LNCaP clone FGC (cell line): ENCODE measurements around the gene METTL27.

Experiments
- DNase-seq: peaks from one replicate; pipeline ENCODE4 v3.0.0-alpha.2; 2011; ENCODE audit warnings: low read depth
- H3K4me3 ChIP-seq: 2 replicates; pipeline ENCODE4 v1.5.1; 2011; ENCODE audit warnings: mild to moderate bottlenecking, low read depth, low read length, control low read depth
- TF ChIP-seq, protein P1 (sequence below): IDR thresholded peaks from 2 replicates; pipeline ENCODE4 v1.5.1; 2012; ENCODE audit warnings: mild to moderate bottlenecking; ENCODE audit not compliant: control insufficient read depth, insufficient read depth; ENCODE audit errors: extremely low read depth

The METTL27 gene

DNA sequence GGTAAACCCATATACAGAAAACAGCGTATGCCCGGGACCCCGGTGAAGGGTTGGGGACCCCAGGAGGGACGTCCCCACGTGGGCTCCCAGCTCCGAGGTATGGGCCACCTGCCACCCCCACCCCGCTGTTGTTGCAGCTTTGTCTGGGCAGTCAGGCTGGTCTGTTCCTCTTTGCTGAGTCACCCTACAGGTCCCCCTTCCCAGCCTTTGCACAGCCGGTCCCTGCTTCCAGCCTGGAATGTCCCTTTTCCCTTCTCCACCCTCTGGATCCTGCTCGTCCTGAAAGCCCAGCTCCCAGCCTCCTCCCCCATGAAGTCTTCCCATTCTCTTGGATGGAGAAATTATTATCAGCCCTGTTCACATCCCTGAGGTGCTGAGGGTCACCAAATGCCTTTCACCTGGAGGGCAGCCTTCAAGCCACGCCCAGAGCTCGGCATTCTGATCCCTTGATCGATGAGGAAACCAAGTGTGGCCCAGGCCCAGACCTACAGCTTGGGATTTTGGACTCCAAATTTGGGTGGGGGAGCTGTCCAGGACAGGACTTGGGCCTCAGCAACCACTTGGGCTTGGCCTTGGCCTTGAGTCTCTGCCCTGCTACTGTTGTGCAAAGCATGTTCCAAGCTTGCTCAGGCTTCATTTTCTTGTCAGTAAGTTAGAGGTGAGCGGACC is 8.9 kb downstream of the METTL27 start:
- peak overlapping the region; percentile 93; the same call in 1 of the 2 replicates for H3K4me3 ChIP-seq
- DNase-seq, result no peak

DNA sequence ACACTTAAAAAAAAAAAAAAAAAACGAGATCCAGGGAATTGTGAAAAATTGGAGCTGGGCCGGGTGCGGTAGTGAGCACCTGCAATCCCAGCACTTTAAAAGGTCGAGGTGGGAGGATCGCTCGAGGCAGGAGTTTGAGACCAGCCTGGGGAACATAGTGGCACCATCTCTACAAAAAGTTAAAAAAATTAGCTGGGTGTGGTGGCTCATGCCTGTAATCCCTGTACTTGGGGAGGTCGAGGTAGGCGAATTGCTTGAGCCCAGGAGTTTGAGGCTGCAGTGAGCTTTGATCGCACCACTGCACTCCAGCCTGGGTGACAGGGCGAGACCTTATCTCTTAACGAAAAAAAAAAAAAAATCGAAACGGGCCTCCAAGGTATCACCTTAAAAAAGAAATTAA is 9.5 kb downstream of the METTL27 start:
- peak overlapping the region; percentile 93 for H3K4me3 ChIP-seq
- DNase-seq, result no peak
- TF ChIP-seq, protein P1, sequence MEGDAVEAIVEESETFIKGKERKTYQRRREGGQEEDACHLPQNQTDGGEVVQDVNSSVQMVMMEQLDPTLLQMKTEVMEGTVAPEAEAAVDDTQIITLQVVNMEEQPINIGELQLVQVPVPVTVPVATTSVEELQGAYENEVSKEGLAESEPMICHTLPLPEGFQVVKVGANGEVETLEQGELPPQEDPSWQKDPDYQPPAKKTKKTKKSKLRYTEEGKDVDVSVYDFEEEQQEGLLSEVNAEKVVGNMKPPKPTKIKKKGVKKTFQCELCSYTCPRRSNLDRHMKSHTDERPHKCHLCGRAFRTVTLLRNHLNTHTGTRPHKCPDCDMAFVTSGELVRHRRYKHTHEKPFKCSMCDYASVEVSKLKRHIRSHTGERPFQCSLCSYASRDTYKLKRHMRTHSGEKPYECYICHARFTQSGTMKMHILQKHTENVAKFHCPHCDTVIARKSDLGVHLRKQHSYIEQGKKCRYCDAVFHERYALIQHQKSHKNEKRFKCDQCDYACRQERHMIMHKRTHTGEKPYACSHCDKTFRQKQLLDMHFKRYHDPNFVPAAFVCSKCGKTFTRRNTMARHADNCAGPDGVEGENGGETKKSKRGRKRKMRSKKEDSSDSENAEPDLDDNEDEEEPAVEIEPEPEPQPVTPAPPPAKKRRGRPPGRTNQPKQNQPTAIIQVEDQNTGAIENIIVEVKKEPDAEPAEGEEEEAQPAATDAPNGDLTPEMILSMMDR, result no peak

More for the DNA sequence above, 8.9 kb downstream of the METTL27 start:
- TF ChIP-seq, protein P1, result no peak

DNA sequence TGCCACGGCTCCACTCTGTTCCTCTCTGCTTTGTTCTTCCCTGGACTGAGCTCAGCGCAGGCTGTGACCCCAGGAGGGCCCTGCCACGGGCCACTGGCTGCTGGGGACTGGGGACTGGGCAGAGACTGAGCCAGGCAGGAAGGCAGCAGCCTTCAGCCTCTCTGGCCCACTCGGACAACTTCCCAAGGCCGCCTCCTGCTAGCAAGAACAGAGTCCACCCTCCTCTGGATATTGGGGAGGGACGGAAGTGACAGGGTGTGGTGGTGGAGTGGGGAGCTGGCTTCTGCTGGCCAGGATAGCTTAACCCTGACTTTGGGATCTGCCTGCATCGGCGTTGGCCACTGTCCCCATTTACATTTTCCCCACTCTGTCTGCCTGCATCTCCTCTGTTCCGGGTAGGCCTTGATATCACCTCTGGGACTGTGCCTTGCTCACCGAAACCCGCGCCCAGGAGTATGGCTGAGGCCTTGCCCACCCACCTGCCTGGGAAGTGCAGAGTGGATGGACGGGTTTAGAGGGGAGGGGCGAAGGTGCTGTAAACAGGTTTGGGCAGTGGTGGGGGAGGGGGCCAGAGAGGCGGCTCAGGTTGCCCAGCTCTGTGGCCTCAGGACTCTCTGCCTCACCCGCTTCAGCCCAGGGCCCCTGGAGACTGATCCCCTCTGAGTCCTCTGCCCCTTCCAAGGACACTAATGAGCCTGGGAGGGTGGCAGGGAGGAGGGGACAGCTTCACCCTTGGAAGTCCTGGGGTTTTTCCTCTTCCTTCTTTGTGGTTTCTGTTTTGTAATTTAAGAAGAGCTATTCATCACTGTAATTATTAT is 10.3 kb downstream of the METTL27 start:
- DNase-seq, result peak; percentile 90
- TF ChIP-seq, protein P1, result no peak
- H3K4me3 ChIP-seq, result peak overlapping the region; percentile 93

DNA sequence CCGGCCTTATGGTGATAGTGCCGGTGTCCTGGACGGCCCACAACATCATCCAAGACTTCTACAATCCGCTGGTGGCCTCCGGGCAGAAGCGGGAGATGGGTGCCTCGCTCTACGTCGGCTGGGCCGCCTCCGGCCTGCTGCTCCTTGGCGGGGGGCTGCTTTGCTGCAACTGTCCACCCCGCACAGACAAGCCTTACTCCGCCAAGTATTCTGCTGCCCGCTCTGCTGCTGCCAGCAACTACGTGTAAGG is 10.8 kb downstream of the METTL27 start:
- TF ChIP-seq, protein P1, result no peak
- no peak for DNase-seq
- H3K4me3 ChIP-seq, result peak overlapping the region; percentile 93

DNA sequence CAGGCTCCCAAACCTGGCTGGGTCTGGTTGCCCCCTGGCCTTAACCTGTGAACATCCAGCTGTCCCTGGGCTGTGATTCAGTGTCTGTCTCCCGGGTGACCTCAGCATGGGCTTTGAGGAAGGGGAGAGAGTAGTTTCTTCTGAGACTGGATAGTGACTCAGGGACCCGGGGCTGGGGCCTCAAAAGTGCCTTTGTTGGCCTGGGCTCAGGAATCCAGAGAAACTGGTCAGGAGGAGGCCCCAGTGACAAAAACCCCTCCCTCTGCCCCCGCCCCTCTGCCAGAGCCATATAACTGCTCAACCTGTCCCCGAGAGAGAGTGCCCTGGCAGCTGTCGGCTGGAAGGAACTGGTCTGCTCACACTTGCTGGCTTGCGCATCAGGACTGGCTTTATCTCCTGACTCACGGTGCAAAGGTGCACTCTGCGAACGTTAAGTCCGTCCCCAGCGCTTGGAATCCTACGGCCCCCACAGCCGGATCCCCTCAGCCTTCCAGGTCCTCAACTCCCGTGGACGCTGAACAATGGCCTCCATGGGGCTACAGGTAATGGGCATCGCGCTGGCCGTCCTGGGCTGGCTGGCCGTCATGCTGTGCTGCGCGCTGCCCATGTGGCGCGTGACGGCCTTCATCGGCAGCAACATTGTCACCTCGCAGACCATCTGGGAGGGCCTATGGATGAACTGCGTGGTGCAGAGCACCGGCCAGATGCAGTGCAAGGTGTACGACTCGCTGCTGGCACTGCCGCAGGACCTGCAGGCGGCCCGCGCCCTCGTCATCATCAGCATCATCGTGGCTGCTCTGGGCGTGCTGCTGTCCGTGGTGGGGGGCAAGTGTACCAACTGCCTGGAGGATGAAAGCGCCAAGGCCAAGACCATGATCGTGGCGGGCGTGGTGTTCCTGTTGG is 11.4 kb downstream of the METTL27 start, which contains the start of gene CLDN4:
Gene CLDN4, plus strand, starts transcription at position 316 of the 903 bp plus-strand sequence. Its CDS starts 206 bp downstream, at position 522.
- peak within 1 kb of the TSS; percentile 93 for H3K4me3 ChIP-seq

More for the DNA sequence above, 11.4 kb downstream of the METTL27 start, which contains the start of gene CLDN4:
- TF ChIP-seq, protein P1, result no peak
- peak; percentile 92 for DNase-seq
